Choroid plexus epithelial cell (primary cell): Measurements from ENCODE around the gene GOPC.
"Not testable (repeated sequence)": the region's sequence is repeated elsewhere in the genome, so short reads cannot be mapped to it uniquely, and the experiment has no call there.

Experiments
- DNase-seq: peaks from one replicate; pipeline ENCODE4 v3.0.0-alpha.2; 2010; ENCODE audit warnings: low read depth
- H3K4me3 ChIP-seq: 2 replicates; pipeline ENCODE4 v1.5.1; 2011; ENCODE audit warnings: low read depth, mild to moderate bottlenecking, control low read depth, low read length, moderate library complexity
- TF ChIP-seq, protein P1 (sequence below): conservative IDR thresholded peaks from 2 replicates; pipeline ENCODE4 v1.5.1; 2011; ENCODE audit warnings: low read depth, mild to moderate bottlenecking, control low read depth, inconsistent platforms, low read length, moderate library complexity

The GOPC gene

DNA sequence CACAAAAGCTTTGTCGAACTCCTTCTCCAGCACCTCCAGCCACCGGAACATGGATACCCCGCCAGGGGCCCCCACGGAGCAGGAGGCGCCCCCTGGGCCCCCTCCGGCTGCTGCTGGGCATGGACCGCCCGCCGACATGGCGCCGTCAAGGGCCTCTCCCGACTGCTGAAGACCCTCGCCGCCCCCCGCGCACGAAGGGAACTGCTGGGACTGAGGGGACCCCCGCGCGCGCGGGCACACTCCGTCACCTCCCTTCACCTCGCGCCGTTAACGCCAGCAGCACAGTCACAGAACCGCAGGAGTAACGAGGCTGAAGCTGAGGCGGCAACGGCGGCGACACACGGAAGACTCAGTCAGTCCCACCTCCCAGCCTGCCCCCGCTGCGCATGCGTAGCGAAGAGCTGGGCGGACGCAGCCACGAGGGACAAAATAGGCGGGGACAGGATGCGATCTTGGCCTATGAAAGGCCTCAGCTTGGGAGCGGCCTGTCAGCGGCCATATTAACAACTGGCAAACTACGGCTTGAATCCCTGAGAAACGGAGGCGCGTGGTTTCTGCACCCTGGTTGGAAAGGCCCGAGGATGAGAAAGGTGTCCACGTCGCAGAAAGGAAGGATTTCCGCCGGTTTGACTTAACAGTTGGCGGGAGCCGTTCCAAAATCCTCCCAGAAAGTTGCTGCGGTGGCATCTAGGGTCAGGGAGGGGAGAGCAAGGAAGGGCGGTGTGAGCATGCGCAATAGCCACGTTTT, at the start of gene GOPC:
GOPC (minus strand) TSS at position 361 of the 748 bp plus-strand sequence; CDS start at position 138, 223 bp downstream.
- TF ChIP-seq, protein P1, sequence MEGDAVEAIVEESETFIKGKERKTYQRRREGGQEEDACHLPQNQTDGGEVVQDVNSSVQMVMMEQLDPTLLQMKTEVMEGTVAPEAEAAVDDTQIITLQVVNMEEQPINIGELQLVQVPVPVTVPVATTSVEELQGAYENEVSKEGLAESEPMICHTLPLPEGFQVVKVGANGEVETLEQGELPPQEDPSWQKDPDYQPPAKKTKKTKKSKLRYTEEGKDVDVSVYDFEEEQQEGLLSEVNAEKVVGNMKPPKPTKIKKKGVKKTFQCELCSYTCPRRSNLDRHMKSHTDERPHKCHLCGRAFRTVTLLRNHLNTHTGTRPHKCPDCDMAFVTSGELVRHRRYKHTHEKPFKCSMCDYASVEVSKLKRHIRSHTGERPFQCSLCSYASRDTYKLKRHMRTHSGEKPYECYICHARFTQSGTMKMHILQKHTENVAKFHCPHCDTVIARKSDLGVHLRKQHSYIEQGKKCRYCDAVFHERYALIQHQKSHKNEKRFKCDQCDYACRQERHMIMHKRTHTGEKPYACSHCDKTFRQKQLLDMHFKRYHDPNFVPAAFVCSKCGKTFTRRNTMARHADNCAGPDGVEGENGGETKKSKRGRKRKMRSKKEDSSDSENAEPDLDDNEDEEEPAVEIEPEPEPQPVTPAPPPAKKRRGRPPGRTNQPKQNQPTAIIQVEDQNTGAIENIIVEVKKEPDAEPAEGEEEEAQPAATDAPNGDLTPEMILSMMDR = peak; percentile 19
- peak within 1 kb of the TSS; percentile 88 for H3K4me3 ChIP-seq
- peak; percentile 99 for DNase-seq

DNA sequence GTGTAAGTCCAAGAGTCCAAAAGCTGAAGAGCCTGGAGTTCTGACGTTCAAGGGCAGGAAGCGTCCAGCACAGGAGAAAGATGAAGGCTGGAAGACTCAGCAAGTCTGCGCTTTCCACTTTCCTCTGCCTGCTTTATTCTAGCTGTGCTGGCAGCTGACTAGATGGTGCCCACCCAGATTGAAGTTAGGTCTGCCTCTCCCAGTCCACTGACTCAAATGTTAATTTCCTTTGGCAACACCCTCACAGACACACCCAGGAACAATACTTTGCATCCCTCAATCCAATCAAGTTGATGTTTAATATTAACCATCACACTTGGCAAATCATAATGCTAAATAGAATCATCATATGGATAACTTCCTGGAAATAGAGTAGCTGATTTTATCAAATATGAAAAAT, 49.7 kb upstream of the GOPC start:
- not testable (repeated sequence) for H3K4me3 ChIP-seq, DNase-seq

DNA sequence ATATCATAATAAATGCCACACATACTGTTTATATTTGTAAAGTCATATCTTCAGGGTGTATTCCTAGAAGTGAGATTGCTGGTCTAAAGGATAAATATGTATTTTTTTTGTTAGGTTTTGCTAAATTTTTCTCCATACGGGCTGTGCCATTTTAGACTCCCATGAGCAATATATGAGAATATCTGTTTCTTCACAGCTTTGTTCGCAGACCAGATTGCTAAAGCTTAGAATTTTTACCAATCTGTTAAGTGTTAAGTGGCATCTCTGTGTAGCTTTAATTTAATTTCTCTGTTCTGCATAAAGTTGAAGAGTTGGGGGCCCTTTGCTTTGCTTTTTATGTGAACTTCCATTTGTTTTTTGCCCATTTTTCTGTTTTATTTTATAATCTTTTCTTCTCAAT, 40.7 kb upstream of the GOPC start:
- TF ChIP-seq, protein P1 = no peak
- no peak for DNase-seq

DNA sequence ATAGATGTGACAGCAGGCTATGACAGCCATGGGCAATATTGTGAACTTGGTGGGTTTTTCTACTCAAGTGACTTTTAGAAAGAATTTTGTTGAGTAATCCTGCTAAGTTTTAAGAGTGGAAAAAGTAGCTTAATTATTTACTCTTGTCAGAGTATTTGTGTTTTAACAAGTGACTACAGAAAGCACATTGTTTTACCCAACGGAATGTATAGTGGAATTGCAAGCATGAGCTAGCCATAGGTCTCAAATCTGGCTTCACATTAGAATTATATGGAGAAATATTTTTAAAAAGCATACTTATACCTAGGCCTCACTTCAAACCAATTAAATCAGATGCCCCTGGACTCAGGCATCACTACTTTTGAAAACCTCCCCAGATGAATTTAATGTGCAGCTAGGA, 35.5 kb upstream of the GOPC start:
- no peak for DNase-seq
- TF ChIP-seq, protein P1 = no peak
- H3K4me3 ChIP-seq = no peak overlapping the region

More for the DNA sequence above, 40.7 kb upstream of the GOPC start:
- no peak overlapping the region for H3K4me3 ChIP-seq

DNA sequence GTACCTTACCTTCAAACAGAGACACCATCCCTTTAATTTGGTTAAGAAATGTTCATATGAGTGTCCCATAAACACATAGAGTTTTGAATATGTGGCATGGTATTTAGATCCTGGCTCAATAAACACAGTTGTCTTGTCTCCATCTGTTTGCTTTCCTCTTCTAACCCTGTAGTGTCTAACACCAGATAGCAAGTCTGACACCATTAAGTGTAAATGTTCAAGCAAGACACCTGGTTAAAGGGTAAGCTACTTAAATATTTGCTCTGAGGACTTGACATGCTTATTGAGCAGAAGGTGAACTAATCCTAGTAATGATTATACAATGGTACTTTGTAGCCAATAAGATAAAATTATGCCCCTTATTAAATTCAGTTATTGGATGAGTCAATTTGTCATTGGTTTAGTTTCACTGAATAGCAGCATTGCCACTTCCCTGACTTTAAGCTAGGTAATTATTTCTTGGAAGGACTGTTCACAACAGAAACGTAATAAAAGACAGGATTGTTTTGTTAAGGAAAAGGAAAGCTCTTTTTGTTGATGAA, 26.9 kb upstream of the GOPC start:
- TF ChIP-seq, protein P1 = no peak
- H3K4me3 ChIP-seq = no peak overlapping the region
- DNase-seq = no peak

DNA sequence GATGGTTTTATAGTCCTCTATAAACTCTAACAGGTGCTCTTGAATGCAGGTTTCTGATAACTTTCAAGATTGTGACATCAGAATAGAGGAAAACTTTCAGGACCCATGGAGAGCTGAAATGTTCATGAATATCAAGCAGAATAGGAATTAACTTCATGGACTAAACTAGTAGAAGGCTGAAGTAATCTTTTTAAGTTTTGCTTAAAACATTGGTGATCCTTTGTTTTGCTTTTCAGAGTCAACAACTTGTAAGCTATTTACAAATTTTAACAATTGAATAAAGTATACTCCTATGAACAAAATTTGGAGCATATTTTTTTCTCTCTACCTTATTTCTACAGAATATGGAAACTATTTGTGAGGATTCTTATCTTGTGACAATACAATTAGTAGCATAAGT, 25.2 kb upstream of the GOPC start:
- DNase-seq = no peak
- H3K4me3 ChIP-seq = no peak overlapping the region
- TF ChIP-seq, protein P1 = no peak

DNA sequence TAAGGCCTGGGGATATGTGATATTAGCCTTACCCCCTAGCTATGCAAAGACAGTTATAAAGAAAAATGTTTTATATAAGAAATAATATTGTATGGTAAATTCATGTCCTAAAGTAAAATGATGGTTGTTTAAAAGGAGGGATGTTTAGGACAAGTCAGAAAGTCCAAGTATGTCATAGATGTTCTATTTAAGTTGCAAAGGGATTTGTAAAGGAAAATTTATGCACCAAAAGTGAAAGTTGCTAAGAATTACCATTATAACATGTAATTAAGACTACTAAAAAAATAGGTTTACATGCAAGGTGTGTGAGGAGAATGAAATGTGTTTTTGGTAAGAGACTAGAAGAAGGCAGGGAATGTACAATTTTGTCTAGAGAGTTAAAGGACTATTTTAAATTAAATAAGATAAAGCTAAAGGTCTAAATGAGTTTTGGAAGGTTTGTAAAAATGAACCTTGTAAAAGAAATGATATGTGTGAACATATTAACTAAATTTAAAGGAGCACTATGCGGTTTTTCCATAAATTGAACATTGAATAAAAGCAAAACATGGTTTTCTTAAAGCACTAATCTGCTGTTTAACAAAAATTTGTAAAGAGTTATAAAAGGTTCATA, 22.7 kb upstream of the GOPC start:
- no peak for DNase-seq
- TF ChIP-seq, protein P1 = no peak
- H3K4me3 ChIP-seq = no peak overlapping the region
